NCI-H2171 (cell line): Measurements from ENCODE around the gene CAPZA2.

Experiments used
- DNase-seq: peaks from one replicate; lab custom pipeline; 2025; lab: John Stamatoyannopoulos, UW

The CAPZA2 gene

DNA sequence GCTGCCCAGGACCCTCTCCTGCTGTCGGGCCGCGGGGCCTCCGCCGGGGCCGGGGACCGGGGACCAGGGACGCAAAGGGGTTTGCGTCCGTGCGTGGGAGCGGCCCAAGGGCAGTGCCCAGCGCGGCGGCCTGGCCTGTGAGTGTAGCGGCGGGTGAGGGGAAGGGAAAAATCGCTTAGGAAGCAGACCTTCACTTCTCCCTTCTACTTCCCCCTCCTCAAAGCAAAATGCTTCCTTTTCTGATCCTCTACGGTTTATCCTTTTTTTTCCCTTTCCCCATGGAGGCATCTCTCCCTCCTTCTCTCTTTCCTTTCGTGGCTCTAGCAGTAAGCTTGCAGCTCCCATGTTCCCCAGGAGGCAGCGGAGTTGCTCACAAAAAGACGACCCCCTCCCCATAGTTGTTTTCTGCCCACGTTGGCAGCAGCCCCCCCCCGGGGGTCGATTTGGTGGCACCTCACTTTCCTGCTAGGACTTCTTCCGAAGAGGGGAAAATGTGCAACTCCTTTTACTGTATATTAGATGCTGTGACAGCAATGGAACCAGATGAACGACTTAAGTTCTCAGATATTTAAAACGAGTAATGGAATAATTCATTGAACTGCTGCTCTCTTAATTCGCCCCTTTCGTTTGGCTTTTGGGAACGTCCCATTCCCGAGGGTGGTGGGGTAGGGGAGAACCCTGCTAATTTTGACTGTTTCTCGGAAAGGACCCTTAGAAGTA lies 724 bp downstream of the CAPZA2 start:
- DNase-seq, result peak; percentile 5

DNA sequence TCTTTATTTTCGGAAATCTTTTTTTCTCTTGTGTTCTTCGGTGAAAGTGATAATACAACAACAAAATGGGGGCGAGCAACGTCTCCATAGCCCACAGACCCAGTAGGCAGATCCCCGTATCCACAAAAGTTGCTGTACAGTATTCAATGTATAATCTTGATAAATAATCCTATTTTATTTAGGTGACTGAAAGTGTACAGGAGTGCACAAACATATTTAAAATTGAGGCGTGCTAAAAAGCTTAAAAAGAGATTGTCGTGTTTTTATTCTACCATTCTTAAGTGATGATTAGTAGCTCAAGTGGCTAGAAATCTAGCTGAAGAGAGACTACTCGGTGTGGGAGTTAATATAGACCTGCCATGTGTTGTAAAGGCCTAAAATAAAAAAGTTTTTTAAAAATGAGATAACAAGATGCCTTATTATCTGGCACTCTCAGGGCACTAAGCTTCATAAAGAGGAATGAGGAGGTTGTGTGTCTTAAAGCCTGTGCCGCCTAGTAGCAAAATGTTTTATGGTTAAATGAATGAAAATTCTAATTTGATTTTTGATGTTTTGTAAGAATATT lies 1.6 kb downstream of the CAPZA2 start:
- DNase-seq, result no peak

DNA sequence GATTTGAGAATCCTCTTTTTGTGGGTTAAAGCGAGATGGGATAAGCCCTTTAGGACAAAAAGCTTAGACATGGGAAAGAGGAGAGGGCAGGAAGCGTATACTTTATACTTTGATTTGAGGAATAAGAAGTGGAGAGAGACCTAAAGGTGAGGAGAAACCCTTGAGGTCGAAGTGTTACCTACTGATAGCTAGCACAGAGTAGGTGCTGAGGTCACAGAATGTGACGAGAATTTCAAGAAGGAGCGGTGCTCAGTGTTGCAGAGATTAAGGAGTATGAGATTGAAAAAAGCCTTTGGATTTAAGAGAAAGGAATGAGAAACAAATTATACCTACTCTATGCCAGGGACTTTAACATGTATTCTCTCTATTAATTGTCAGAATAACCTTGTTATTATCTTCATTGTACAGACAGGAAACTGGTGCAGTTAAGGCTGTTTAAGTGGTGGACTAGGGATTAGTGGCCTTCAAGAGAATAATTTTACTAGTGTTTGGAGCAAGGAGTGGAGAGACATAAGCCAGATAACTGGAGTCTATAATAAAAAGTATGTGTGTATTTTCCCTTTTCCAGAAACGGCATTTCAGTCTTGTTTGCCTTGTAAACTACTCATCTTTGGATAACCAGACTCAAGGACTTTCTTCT lies 8.8 kb downstream of the CAPZA2 start:
- no peak for DNase-seq

GRCh38 chr7:116872026-116872425 lies 9.6 kb downstream of the CAPZA2 start:
- DNase-seq, result no peak

DNA sequence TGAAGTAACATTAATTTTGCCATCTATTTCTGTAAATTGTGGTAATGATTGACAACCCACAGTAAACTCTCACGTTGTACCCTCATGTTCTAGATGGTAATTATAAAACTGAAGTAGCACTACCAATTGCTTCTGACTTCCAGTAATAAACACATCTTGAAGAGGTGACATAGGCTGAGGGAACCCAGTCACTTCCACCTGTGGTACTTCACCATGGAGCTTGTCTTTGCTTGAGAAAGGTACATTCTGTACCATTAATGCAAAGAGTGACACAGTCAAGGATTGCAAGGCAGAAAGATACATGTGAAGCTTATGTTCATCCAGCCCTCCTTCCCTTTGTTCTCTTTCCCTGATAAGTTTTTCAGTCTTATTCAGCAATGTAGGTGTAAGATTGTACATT lies 11.2 kb downstream of the CAPZA2 start:
- no peak for DNase-seq

DNA sequence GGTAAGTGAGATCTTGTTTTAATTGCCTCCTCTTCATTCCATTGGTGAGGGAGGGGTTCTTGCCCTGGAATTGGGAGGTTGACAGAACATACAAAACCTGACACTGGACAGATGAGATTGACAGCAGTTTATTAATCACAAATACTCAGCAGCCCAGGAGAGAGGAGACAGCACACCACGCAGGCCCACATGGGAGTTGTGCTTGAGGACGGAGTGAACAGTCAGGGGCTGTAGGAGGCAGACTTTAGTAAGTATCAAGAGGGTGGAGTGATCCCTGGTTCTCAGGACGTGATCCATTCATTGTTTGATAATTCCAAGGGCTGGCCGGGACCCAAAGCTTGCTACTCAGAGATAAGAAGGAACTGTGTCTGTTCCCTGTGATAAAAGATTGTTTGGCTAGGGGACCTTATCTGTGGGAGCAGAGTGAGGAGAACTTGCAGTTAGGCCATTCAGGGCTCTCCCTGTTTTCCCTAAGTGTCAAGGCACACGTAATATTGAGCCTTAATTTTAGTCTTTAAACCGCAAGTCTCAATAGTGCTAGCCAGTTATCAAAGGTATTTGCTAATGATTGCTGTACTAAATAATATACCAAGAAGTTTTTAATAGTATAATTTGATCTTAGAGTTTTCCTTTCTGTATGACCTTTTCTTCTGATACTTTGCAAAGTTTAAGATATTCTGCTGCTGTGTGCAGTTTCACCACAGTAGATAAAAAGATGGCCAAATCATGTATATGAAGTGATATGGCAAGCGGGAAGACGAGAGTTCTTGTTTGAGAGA lies 14.5 kb downstream of the CAPZA2 start:
- DNase-seq, result no peak

DNA sequence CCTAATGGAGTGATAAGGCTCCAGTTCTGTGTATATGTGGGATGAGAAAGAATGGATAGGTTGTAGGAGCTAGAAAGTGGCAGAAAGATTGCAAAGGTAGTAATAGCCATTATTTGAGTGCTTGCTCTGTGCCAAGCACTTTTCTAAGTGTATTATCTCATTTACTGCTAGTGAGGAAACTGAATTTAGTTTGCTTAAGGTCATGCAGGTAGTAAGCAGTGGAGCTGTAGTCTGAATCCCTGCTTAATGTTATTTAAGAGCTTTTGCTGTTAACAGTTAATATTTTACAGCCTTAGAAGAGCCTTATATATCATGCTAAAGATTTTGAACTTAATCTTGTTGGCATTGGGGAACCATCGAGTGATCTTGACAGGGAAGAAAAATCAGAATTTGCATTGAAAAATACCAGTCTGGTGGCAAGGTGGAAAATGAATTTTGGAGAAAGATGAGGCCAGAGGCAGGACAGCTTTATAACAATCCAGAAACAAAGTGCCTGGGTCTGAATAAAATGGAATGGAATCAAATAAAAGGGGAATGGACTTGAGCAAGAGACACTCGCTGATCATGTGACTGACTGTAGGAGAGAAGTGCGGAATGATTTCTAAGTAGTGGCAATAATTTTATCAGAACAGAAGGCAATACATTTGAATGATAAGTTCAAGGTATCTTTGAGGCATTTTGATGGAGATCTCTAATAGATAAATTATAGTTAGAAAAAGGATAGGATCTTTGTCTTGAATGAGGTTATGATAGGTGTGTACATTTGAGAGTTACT lies 15.2 kb downstream of the CAPZA2 start:
- DNase-seq, result no peak

DNA sequence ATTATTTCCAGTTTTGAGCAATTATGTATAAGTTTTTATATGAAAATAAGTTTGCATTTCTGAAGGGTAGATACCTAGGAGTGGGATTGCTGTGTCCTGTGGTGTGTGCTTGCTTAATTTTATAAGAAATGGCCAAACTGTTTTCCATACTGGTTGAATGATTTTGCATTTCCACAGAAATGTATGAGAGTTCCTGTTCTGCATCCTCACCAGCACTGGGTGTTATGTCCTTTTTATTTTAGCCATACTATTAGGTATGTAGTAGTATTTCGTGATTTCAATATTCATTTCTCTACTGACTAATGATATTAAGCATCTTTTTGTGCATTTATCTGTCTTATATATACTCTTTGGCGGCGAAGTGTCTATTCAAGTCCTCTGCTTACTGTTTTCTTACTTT lies 22.3 kb downstream of the CAPZA2 start:
- no peak for DNase-seq

GRCh38 chr7:116885724-116886123 lies 23.3 kb downstream of the CAPZA2 start:
- DNase-seq, result no peak

DNA sequence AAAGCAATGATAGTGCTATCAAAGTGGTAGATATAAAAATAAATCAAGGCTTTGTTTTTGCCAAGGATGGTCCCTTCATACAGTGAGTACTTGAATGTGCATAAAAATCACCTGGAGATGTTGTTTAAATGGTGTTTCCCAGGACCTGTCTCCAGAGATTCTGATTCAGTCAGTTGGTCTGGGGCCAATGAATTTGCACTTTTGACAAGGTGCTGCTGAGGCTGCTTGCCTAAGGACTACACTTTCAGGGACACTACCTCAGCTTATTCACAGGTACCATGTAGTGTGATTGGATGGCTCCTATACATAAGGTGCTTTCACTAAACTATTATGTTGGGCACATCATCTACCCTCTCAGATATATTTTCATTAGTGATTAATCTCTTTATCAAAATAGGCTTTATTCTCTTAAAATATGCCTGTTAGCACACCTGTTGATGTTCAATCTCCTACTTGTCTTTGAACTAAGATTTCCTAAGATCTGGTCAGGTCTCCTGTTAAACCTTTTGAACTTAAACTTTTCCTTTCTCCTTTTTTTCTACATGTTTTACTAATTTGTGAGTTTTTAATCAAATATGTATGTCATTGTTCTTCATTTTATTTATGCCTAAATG lies 24.3 kb downstream of the CAPZA2 start:
- DNase-seq, result no peak

DNA sequence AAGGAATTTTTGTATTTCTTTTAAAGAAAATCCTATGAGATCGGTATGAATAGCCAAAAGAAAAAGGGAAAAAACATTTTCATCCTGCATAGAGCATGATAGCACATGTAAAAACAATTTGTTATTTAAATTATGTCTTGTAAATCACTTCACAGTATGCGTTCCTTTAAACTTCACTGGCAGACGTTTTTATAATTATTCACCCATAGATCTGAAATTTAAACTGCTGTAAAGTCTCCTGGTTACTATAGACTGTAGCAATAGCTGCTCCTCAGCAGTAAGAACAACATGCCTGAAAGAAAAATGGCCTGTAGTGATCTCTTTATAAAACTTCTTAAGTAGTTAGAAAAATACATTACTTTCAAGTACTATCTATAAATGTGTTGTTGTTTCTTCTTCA lies 26.5 kb downstream of the CAPZA2 start:
- DNase-seq, result no peak

GRCh38 chr7:116895849-116896248 lies 33.5 kb downstream of the CAPZA2 start:
- no peak for DNase-seq

GRCh38 chr7:116897661-116898060 lies 35.3 kb downstream of the CAPZA2 start:
- DNase-seq, result no peak

DNA sequence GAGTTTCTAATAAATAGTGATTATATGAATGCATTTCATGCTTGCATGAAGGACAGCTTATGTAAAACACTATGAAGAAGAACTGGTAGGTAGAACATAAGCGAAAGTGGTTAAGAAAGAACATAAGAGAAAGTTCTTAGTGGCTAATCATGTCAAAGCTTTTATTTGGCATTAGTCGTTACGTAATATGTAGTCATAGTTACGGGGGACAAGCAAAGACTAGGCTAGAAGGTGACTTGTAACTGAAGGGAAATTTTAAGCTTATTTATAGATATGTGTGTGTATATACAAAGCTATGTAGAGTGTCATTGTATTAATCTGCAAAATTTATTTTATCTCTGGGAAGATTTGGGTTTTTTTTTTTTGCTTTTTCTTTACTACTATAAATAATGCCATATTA lies 36.9 kb downstream of the CAPZA2 start:
- no peak for DNase-seq

- no peak for DNase-seq
Observed at GRCh38 chr7:116901143-116901542, 38.8 kb downstream of the CAPZA2 start.

- DNase-seq, result no peak
Observed at GRCh38 chr7:116902867-116903266, 40.5 kb downstream of the CAPZA2 start.

GRCh38 chr7:116906391-116906790 lies 44.0 kb downstream of the CAPZA2 start:
- peak; percentile 1 for DNase-seq

- DNase-seq, result no peak
Observed at GRCh38 chr7:116910383-116910782, 48.0 kb downstream of the CAPZA2 start.

GRCh38 chr7:116911801-116912200 lies 49.4 kb downstream of the CAPZA2 start:
- no peak for DNase-seq

DNA sequence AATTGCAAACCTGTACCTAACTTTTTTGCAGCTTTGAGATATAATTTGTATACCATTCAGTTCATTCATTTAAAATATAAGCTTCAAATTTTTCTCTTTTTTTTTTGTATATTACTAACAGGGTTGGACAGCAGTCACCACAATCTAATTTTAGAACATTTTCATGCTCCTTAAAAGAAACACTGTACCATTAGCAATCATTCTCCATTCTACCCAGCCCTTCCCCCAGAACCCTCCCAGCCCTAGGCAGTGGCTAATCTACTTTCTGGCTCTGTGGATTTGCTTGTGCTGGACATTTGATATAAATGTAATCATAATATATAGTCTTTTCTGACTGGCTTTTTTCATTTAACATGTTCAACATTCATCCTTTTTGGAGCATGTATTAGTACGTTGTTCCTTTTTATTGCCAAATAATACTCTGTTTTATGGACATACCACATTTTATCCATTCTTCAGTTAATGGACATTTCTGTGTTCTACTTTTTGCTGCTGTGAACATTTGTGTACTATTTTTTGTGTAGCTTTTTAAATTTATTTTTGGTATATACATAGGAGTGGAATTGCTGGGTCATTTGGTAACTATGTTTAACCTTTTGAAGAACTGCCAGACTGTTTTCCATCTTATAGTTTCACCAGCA lies 50.0 kb downstream of the CAPZA2 start:
- no peak for DNase-seq

DNA sequence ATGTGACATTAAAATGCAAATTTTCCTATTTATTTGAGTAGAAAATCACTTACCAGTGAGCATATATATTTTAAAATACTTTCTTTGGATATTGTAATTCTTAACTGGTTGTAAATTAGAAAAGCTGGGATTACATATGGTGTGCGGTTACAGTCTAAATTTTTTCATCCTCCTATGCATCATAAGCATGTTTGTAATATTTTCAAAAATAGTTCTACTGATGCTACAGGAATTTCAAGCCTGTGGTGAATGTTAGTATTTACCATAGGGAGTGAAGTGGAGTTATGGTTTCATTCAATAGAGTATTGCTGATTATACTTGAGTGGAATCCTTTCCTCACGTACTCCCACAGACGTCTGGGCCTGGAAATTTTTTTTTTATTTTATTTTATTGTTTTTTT lies 56.3 kb downstream of the CAPZA2 start:
- no peak for DNase-seq
